Keratinocyte (primary cell): ENCODE measurements around the gene RPS4Y2.

Experiments
- CTCF ChIP-seq, 3 experiments: IDR thresholded peaks in 1 of 3; conservative IDR thresholded peaks in 1 of 3; optimal IDR thresholded peaks in 1 of 3; 2 replicates in 2 of 3; 3 replicates in 1 of 3; pipeline versions ENCODE3 to v1.5.1; 2011; ENCODE audit warnings: low read length in 3 of 3, mild to moderate bottlenecking in 3 of 3, moderate library complexity in 2 of 3, control low read depth in 1 of 3, inconsistent platforms in 1 of 3; ENCODE audit not compliant: insufficient read depth in 2 of 3; ENCODE audit errors: extremely low read depth in 1 of 3
- EZH2 ChIP-seq: IDR thresholded peaks from one replicate; pipeline ENCODE4 v1.6.1; 2012; ENCODE audit warnings: inconsistent platforms, mild to moderate bottlenecking, low read length, moderate library complexity

DNA sequence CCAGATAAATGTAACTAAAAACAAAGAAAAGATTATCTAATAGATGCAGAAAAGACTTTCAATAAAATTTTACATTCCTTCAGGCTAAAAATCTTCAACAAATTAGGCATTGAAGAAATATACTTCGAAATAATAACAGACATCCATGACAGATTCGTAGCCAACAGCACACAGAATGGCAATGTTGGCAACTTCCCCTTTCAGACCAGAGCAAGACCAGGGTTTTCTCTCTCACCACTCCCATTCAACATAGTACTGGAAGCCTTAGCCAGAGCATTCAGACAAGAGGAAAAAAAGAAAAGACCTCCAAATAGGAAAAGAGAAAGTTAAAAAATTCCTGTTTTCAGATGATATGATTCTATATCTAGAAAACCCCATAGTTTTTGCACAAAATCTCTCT lies 61.2 kb downstream of the RPS4Y2 start:
- TF ChIP-seq CTCF (optimal IDR thresholded peaks at IDR 0.05 in 1 of 3, IDR thresholded peaks at IDR 0.05 in 1 of 3, conservative IDR thresholded peaks at IDR 0.05 in 1 of 3; ENCODE audit: extremely low read depth in 1 of 3, insufficient read depth in 2 of 3, low read length in 3 of 3) (no peak), EZH2 (no peak)
